HEK293 (cell line): ENCODE results near the gene CINP.

Experiments
- YY1 ChIP-seq: fragments of 450-650 bp; formaldehyde crosslinking; IDR thresholded peaks from 2 replicates; pipeline ENCODE4 v1.5.1; 2018; ENCODE audit warnings: missing biosample characterization, missing genetic modification characterization
- ZBTB7A ChIP-seq: fragments of 450-650 bp; formaldehyde crosslinking; IDR thresholded peaks from 2 replicates; pipeline ENCODE4 v1.5.1; 2016; ENCODE audit warnings: low read depth, missing biosample characterization, missing genetic modification characterization
- ZNF140 ChIP-seq: fragments of 450-650 bp; formaldehyde crosslinking; IDR thresholded peaks from 2 replicates; pipeline ENCODE4 v1.5.1; 2016; ENCODE audit warnings: missing biosample characterization, missing genetic modification characterization
- ZNF48 ChIP-seq: fragments of 450-650 bp; formaldehyde crosslinking; IDR thresholded peaks from 2 replicates; pipeline ENCODE4 v1.5.1; 2016; ENCODE audit warnings: missing biosample characterization, missing genetic modification characterization
- ZNF654 ChIP-seq: fragments of 450-650 bp; formaldehyde crosslinking; IDR thresholded peaks from 2 replicates; pipeline ENCODE4 v1.5.1; 2016; ENCODE audit warnings: low read depth, missing biosample characterization, missing genetic modification characterization
- TF ChIP-seq, protein P1 (sequence below): fragments of 450-650 bp; formaldehyde crosslinking; IDR thresholded peaks from 2 replicates; pipeline ENCODE4 v1.5.1; 2016; ENCODE audit warnings: missing biosample characterization, missing genetic modification characterization, borderline replicate concordance
- TF ChIP-seq, protein P2 (sequence below): fragments of 450-650 bp; formaldehyde crosslinking; IDR thresholded peaks from 2 replicates; pipeline ENCODE4 v1.5.1; 2016; ENCODE audit warnings: missing biosample characterization, missing genetic modification characterization
- TF ChIP-seq, protein P3 (sequence below): sonication (generic); formaldehyde crosslinking; IDR thresholded peaks from 2 replicates; pipeline ENCODE4 v1.8.1; 2022; ENCODE audit warnings: mild to moderate bottlenecking, moderate library complexity, missing genetic modification reagents

DNA sequence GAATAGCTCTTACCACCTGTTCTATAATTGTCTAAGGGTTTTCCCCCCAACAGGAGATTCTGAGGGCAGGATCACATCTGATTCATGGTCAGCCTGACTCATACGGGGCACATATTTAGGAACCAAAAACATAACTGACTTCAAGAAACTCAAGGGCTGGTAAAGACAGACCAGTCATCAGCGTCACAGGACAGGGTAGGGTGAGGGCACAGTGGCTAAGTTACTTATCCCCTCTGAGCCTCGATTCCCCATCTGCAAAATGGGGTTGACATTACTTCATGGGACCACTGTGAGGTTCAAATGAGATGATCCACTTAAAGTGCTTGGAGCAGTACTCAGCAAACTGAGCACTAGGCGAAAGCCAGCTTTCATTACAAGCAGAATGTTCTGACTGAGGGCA is 606 bp downstream of the CINP start:
- TF ChIP-seq ZNF654 (tag by site-specific recombination) = no peak
- no peak for TF ChIP-seq YY1
- TF ChIP-seq, protein P1, sequence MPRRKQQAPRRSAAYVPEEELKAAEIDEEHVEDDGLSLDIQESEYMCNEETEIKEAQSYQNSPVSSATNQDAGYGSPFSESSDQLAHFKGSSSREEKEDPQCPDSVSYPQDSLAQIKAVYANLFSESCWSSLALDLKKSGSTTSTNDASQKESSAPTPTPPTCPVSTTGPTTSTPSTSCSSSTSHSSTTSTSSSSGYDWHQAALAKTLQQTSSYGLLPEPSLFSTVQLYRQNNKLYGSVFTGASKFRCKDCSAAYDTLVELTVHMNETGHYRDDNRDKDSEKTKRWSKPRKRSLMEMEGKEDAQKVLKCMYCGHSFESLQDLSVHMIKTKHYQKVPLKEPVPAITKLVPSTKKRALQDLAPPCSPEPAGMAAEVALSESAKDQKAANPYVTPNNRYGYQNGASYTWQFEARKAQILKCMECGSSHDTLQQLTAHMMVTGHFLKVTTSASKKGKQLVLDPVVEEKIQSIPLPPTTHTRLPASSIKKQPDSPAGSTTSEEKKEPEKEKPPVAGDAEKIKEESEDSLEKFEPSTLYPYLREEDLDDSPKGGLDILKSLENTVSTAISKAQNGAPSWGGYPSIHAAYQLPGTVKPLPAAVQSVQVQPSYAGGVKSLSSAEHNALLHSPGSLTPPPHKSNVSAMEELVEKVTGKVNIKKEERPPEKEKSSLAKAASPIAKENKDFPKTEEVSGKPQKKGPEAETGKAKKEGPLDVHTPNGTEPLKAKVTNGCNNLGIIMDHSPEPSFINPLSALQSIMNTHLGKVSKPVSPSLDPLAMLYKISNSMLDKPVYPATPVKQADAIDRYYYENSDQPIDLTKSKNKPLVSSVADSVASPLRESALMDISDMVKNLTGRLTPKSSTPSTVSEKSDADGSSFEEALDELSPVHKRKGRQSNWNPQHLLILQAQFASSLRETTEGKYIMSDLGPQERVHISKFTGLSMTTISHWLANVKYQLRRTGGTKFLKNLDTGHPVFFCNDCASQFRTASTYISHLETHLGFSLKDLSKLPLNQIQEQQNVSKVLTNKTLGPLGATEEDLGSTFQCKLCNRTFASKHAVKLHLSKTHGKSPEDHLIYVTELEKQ (tag by site-specific recombination) = no peak
- no peak for TF ChIP-seq ZBTB7A (tag by site-specific recombination)
- TF ChIP-seq, protein P2, sequence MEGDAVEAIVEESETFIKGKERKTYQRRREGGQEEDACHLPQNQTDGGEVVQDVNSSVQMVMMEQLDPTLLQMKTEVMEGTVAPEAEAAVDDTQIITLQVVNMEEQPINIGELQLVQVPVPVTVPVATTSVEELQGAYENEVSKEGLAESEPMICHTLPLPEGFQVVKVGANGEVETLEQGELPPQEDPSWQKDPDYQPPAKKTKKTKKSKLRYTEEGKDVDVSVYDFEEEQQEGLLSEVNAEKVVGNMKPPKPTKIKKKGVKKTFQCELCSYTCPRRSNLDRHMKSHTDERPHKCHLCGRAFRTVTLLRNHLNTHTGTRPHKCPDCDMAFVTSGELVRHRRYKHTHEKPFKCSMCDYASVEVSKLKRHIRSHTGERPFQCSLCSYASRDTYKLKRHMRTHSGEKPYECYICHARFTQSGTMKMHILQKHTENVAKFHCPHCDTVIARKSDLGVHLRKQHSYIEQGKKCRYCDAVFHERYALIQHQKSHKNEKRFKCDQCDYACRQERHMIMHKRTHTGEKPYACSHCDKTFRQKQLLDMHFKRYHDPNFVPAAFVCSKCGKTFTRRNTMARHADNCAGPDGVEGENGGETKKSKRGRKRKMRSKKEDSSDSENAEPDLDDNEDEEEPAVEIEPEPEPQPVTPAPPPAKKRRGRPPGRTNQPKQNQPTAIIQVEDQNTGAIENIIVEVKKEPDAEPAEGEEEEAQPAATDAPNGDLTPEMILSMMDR (tag by site-specific recombination) = no peak
- TF ChIP-seq, protein P3, sequence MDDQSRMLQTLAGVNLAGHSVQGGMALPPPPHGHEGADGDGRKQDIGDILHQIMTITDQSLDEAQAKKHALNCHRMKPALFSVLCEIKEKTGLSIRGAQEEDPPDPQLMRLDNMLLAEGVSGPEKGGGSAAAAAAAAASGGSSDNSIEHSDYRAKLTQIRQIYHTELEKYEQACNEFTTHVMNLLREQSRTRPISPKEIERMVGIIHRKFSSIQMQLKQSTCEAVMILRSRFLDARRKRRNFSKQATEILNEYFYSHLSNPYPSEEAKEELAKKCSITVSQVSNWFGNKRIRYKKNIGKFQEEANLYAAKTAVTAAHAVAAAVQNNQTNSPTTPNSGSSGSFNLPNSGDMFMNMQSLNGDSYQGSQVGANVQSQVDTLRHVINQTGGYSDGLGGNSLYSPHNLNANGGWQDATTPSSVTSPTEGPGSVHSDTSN (CRISPR knock-in tag) = no peak
- TF ChIP-seq ZNF48 (tag by site-specific recombination) = no peak
- no peak for TF ChIP-seq ZNF140 (tag by site-specific recombination)
